Neuron (in vitro differentiated cells): ENCODE data around the gene POTEF.
"Not testable (repeated sequence)": the region's sequence is repeated elsewhere in the genome, so short reads cannot be mapped to it uniquely, and the experiment has no call there.

Experiments used
- H2AFZ ChIP-seq: one replicate; pipeline ENCODE4 v1.6.1; 2013; ENCODE audit warnings: low read depth, mild to moderate bottlenecking, inconsistent platforms, low read length, moderate library complexity
- H3K27me3 ChIP-seq: one replicate; pipeline ENCODE4 v1.6.1; 2013; ENCODE audit warnings: low read length; ENCODE audit not compliant: insufficient read depth
- H3K36me3 ChIP-seq: one replicate; pipeline ENCODE4 v1.6.1; 2013; ENCODE audit warnings: low read length; ENCODE audit not compliant: insufficient read depth
- H3K4me1 ChIP-seq: one replicate; pipeline ENCODE4 v1.6.1; 2013; ENCODE audit warnings: low read length; ENCODE audit not compliant: insufficient read depth
- H3K4me3 ChIP-seq: 2 replicates; pipeline ENCODE4 v1.5.1; 2013; ENCODE audit warnings: mild to moderate bottlenecking, low read length, moderate library complexity
- H3K9me3 ChIP-seq: one replicate; pipeline ENCODE4 v1.6.1; 2013; ENCODE audit warnings: low read length

Gene POTEF

GRCh38 chr2:130143266-130144039 lies 14.4 kb upstream of the POTEF start:
- H3K9me3 ChIP-seq: not testable (repeated sequence)

GRCh38 chr2:130142396-130143265 lies 13.6 kb upstream of the POTEF start:
- H3K9me3 ChIP-seq: not testable (repeated sequence)

More at GRCh38 chr2:130143266-130144039, 14.4 kb upstream of the POTEF start:
- not testable (repeated sequence) for H2AFZ ChIP-seq, H3K36me3 ChIP-seq, H3K27me3 ChIP-seq, H3K4me3 ChIP-seq, H3K4me1 ChIP-seq

GRCh38 chr2:130141645-130142370 lies 12.8 kb upstream of the POTEF start:
- H3K4me1 ChIP-seq, H3K4me3 ChIP-seq: not testable (repeated sequence)

More at GRCh38 chr2:130142396-130143265, 13.6 kb upstream of the POTEF start:
- not testable (repeated sequence) for H3K4me1 ChIP-seq, H3K36me3 ChIP-seq, H3K4me3 ChIP-seq, H2AFZ ChIP-seq, H3K27me3 ChIP-seq

GRCh38 chr2:130141002-130141401 lies 12.0 kb upstream of the POTEF start:
- not testable (repeated sequence) for H3K4me1 ChIP-seq, H3K4me3 ChIP-seq, H2AFZ ChIP-seq, H3K9me3 ChIP-seq, H3K27me3 ChIP-seq, H3K36me3 ChIP-seq

More at GRCh38 chr2:130141645-130142370, 12.8 kb upstream of the POTEF start:
- H3K36me3 ChIP-seq, H2AFZ ChIP-seq, H3K9me3 ChIP-seq, H3K27me3 ChIP-seq: not testable (repeated sequence)

GRCh38 chr2:130140516-130140915 lies 11.5 kb upstream of the POTEF start:
- not testable (repeated sequence) for H3K4me1 ChIP-seq, H3K36me3 ChIP-seq, H3K27me3 ChIP-seq, H3K4me3 ChIP-seq, H3K9me3 ChIP-seq, H2AFZ ChIP-seq

- H3K36me3 ChIP-seq, H2AFZ ChIP-seq, H3K4me3 ChIP-seq, H3K27me3 ChIP-seq, H3K9me3 ChIP-seq, H3K4me1 ChIP-seq: not testable (repeated sequence)
These were observed 10.6 kb upstream of the POTEF start for GRCh38 chr2:130139331-130140280.

- H3K36me3 ChIP-seq, H2AFZ ChIP-seq, H3K4me1 ChIP-seq, H3K9me3 ChIP-seq, H3K4me3 ChIP-seq, H3K27me3 ChIP-seq: not testable (repeated sequence)
These were observed 9.8 kb upstream of the POTEF start for GRCh38 chr2:130138841-130139251.

- H3K4me1 ChIP-seq, H3K27me3 ChIP-seq, H3K4me3 ChIP-seq, H3K9me3 ChIP-seq, H2AFZ ChIP-seq, H3K36me3 ChIP-seq: not testable (repeated sequence)
These were observed 9.3 kb upstream of the POTEF start for GRCh38 chr2:130138326-130138725.

GRCh38 chr2:130137118-130137517 lies 8.1 kb upstream of the POTEF start:
- not testable (repeated sequence) for H3K36me3 ChIP-seq, H3K27me3 ChIP-seq, H3K9me3 ChIP-seq, H2AFZ ChIP-seq, H3K4me3 ChIP-seq, H3K4me1 ChIP-seq

- not testable (repeated sequence) for H3K9me3 ChIP-seq, H3K4me3 ChIP-seq, H3K4me1 ChIP-seq, H3K36me3 ChIP-seq, H2AFZ ChIP-seq, H3K27me3 ChIP-seq
These were observed 7.5 kb upstream of the POTEF start for GRCh38 chr2:130136546-130136945.

- Histone ChIP-seq H3K36me3 (no peaks in the 10 kb centered on the region), H3K9me3 (no peaks in the 10 kb centered on the region), H3K4me1 (no peaks in the 10 kb centered on the region), H3K4me3 (no peak overlapping the region), H3K27me3 (no peaks in the 10 kb centered on the region), H2AFZ (no peak overlapping the region)
These were observed 6.9 kb upstream of the POTEF start for GRCh38 chr2:130135692-130136541.

GRCh38 chr2:130128464-130128863 lies 558 bp downstream of the POTEF start:
- H3K4me1 ChIP-seq, H3K9me3 ChIP-seq, H2AFZ ChIP-seq, H3K36me3 ChIP-seq, H3K27me3 ChIP-seq: not testable (repeated sequence)
- peak overlapping the region; percentile 33 for H3K4me3 ChIP-seq
